ENCODE data around the gene EYA4.

- TF ChIP-seq CTCF (conservative IDR thresholded peaks at IDR 0.05; ENCODE audit: low read depth, low read length) (no peak), EZH2 (IDR thresholded peaks at IDR 0.05; ENCODE audit: low read length, unreplicated experiment) (no peak), EZH2phosphoT487 (IDR thresholded peaks at IDR 0.05; ENCODE audit: borderline replicate concordance, low read length) (no peak)
Observed at GRCh38 chr6:133380723-133381122, 139.6 kb downstream of the EYA4 start.

Measured in PC-3 (cell line).